Dermis blood vessel endothelial cell (primary cell): Measurements from ENCODE around the gene ALG9. TPM values are rescaled to one million over a fixed set of nuclear protein-coding genes. Genes with fewer than 3 reads are reported as not detected.

ENCODE experiments used
- DNase-seq: peaks from one replicate; pipeline ENCODE4 v3.0.0; 2010
- total RNA-seq: library from RNA; depleted of rRNA; stranded (reverse); fragments of >200 nt; gene quantifications from 2 replicates; pipeline ENCODE4 v1.2.3, GENCODE V29; 2014

ALG9 gene
- total RNA-seq, 1 donor from 2014 or later: 31.8 TPM

DNA sequence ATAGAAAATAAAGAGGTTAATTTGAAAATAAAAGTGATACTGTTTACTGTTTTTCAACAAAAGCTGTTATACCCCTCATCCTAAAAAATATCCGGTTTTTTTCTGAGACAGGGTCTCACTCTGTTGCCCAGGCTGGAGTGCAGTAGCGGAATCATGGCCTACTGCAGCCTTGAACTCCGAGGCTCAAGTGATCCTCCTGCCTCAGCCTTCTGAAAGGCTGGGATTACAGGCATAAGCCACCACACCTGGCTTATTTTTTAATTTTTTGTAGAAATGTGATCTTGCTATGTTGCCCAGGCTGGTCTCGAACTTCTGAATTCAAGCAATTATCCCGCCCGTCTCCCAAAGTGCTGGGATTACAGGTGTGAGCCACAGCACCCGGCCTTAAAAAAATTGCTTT lies 35.7 kb downstream of the ALG9 start:
- DNase-seq: no peak

DNA sequence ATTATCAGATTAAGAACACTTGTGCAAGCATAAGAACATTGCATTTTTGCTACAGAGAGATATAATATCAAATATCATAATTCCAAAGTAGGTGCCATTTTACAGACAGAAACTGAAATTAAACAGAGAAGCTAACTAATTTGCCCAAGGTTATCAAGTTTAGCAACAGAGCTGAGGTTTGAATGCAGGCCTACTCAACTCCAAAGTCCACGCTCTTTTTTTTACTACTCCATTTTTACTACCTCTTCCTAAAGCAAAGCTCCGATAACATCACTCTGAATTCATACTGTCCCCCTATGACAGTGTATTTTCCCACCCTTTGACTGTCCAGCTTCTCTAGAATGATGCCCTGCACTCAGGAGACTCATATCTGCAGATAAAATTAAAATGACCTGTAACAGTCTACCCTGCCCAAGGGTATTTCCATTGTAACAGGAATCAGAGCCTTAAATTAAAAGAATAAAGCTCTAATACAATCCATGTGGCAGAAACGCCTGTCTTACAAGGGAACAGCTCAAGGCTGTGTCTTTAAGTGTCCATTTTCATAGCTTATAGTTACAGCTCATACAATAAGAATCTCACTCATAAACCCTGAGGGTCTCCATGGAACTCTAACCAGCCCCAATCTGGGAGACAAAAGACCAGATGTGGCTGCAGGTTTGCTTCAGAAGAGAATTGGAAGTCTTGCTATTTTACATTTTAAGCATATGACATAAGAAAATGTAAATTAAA lies 36.8 kb downstream of the ALG9 start:
- no peak for DNase-seq

DNA sequence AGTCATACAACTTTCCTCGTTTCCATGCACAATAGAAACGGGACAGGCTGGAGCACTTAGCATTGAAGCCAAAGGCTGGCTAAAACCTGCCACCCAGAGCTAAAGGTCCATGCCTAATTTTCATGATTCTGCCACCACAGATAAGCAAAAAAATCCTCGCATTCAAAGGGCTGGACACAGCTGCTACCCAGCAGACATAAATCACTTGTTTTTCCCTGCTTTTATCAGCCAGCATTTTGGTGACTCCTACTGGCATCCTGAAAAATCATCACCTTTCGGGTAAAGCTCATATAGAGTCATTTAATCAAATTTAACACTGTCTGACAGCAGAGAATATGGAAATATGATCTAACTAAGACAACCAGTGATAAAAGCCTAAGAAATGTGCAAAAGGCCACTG lies 37.9 kb downstream of the ALG9 start:
- peak; percentile 39 for DNase-seq

DNA sequence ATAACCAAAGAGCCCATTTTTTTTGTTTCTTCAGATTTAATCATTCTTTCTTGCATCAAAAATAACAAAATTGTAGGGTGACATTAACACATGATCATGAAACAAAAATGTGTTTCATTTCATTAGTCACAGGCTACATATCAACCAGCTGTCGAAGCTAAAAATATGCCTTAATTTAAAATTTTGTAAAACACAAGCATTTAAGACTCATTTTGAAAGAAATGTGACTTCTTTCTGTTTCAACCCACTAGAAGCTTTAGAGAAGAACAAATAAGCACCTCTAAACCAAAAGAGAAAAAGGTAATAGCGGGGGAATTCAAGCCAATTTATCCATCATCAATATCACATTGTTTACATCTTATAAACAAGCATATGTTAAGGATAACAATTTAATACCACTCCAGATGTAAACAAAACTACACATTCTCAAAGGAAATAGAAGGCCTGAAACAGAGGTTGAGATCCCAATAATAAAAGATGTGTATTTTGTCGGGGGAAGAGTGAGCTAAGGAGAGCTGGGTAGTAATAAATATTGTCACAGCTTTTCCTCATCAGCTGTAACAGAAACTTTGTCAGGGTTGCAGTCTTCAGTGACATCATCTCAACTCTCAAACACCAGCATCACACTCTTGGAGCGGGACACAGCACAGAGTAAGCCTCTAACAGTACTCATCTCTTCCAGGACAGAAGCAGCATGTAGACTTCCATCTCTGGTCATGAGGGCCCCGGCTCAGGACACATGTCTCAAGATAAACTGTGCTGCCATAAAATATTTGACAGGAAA lies 42.0 kb downstream of the ALG9 start:
- no peak for DNase-seq

DNA sequence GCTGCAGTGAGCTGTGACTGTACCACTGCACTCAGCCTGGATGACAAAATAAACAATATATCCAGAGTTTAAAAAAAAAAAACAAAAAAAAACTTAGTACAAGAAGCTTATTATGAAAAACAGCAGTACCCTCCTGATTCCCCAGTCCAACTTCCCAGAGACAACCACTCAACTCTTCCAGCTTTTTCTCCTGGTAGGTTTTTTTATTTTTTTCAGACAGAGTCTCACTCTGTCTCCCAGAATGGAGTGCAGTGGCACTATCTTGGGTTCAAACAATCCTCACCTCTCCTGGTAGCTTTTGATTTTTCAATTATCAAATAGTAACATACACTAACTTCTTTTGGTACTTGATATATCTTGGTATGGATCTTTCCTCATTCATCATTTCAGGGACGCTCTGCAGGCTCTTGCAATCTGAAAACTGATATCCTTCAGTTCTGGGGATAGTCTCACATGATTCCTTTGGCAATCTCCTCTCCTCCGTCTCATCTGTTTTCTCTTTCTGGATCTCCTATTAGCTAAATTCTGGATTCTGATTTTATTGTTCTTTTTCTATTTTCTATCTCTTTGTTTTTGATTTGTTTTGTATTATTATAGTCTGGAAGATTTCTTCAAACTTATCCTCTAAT lies 44.9 kb downstream of the ALG9 start:
- DNase-seq: no peak

DNA sequence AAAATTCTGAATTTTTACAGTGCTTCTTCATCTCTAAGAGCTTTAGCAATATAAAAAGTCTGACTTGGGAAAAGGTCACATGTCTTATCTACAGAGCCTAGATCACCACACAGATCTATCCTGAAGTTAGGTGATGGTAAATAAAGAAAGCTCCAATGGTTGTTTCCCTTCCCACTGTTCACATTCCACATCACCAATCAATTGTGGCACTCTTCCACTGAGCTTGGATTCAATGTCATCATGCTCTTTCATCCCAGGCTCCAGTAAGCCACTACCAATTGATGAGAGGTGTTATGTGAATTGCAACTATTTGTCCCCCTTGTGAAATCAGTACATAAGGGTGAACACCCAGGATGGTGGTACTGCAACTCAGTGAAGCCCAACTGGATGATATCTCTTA lies 47.8 kb downstream of the ALG9 start:
- no peak for DNase-seq

DNA sequence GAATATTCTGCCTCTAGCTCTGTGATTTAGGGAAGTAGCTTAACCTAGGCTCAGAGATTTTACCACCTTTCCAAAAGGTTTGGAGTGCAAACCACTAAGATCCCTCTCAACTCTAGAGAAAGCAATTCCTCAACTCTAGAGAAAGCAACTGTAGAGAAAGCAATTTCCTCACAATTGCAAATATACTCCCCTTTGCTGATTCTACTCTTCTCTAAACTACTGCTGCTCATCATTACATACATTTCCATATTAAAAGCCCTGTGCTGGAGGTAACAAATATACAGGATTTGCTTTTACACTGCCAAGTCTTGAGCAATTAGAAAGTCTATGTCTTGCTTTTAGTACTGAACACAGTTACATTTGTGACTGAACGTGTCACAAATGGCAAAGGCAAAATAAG lies 48.2 kb downstream of the ALG9 start:
- no peak for DNase-seq

DNA sequence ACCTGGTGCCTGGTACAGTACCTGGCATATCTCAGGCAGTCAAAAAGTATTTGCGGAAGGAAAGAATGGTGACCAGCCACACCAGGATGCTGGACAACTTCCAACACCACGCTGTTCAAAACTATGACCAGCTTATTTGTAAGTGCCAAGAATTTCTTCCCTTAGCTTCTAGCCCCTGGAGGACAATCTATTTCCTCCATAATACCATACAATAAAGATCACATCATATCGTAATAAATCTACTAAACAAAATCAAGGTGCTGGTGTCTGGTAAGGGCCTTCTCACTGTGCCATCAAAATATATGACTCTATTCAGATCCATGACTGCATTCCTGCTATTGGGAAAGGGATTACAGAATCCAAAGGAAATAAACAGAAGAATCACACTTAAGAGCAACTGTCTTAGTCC lies 51.5 kb downstream of the ALG9 start:
- peak; percentile 73 for DNase-seq

DNA sequence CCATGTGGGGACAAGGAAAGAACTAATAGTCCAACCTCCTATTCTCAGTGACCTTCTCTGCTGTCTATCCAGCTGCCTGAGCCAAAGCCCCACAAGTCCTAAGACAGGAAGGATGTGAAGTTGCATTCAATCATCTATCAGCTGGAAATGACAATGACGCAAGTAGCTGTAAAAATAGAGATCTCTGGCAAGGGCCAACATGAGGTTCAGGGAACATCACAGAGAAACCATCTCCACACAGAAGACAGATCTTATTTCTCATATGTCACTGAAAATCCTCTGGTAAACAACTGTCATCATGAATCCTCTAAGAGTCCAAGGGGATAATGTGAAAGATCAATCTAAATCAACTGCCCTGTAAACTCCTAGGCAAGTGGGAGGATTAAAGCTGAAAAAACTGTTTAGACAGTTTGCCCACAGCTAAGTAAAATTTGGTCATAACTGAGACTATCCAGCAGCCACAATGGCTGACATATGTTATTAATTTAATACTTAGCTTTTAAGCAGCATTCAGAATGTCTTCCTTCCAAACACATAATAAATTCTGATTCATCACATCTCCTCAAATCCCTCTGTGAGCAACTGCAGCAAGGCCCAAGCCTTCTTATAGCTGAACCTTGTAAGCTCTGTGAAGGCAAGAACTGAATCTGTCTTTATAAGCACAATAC lies 52.1 kb downstream of the ALG9 start:
- DNase-seq: peak; percentile 67

DNA sequence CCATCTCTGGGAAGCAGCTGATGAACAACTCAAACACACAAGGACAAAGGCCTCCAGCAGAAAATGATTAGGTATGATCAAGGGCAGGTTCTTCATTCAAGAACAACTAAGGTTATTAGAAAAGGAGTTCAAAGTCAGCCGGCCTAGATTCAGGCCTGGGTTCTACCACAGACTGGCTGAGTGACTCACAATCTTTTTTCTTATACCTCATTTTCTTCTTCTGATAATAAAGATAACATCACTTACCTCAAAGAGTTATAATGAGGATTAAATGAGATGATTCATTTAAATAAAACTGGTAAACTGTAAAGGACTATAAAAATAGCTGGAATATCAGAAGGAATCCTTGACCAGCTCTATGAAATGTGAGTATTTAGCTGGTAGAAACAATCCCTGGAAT lies 55.9 kb downstream of the ALG9 start:
- no peak for DNase-seq

DNA sequence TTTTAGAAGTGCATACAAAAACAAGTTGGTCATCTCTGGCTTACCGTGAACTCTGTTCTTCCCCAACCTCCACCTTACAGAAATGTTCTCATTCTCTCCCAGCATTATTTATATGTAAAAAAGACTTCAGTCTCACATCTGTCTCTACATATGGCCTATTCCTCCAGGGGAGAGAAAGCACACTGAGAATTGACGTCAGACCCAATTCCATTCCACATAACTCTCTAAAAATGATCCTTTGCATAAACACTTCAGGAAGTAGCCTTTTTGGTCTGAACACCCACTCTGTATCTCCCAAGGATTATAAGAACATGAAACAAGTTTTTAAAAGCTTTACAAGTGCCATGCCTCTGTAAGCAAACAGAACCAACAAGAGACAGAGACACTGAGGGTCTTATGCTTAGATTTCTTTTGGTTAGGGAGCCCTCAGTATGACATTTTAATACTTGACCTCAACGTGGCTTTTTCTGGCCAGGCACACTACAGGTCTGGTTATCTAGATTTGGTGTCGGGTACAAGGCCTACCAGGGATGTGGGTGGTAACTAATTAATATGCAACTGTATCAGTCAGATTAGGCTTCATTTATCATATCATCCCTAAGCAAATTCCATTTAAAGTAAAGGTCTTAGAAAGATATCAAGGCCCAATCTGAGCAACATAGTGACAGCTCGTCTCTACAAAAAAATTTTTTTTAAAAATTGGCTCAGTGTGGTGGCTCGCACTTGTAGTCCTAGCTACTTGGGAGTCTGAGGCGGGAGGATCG lies 56.6 kb downstream of the ALG9 start:
- DNase-seq: no peak

DNA sequence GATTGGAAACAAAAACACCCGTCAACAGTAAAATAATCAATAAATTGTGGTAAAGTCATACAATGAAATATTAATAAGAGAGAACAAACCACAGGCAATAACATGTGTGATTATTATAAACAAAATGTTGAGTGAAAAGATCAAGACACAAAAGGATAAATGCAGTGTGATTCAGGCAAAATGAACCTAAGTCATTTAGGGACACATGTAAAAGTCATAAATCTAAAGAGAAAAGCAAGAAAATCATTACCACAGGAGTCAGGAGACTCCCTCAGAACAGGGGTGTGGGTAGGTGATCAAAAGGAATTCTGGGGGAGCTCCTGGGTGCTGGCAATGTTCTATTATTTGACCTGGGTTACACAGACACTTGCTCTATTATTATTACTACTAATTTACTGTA lies 57.3 kb downstream of the ALG9 start:
- DNase-seq: no peak

DNA sequence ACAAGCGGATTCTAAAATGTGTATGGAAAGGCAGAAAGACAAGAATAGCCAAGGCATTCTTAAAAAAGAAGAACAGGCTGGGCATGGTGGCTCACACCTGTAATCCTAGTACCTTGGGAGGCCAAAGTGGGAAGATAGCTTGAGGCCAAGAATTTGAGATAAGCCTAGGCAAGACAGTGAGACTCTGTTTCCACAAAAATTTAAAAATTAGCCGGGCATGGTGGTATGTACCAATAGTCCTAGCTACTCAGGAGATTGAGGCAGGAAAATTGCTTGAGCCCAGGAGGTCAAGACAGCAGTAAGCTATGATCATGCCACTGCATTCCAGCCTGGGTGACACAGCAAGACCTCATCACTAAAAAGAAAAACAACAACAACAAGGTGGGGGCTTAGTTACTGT lies 59.2 kb downstream of the ALG9 start:
- DNase-seq: no peak

DNA sequence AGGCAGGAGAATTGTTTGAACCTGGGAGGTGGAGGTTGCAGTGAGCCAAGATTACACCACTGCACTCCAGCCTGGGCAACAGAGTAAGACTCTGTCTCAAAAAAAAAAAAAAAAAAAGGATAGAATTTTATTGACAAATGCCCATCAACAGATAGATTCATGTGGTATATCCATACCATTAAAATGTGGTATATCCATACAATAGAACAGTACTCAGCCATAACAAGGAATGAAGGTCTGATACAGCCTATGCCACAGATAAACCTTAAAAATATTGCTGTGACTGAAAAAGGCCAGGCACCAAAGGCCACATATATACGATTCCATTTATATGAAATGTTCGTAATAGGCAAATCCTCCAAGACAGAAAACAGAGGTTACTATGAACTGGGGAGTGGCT lies 59.9 kb downstream of the ALG9 start:
- DNase-seq: no peak

DNA sequence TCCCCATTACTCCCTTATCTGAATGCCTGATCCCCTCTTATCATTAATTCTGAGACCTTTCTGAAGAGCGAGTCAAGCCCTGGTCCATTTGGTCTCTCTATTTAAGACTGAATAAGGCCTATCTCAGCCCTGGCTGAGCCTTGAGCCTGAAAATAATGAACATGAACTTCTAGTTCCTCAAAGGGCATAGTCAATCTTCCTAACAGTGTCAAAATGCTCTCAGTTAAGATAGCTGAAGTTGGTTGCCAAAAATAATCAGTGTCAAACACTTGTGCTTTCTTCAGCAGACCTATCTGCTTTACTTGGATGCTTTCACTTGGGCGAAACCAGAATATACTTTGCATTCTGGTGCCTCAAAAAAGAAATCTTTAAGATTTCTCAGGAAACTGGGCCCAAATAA lies 62.5 kb downstream of the ALG9 start:
- DNase-seq: no peak

DNA sequence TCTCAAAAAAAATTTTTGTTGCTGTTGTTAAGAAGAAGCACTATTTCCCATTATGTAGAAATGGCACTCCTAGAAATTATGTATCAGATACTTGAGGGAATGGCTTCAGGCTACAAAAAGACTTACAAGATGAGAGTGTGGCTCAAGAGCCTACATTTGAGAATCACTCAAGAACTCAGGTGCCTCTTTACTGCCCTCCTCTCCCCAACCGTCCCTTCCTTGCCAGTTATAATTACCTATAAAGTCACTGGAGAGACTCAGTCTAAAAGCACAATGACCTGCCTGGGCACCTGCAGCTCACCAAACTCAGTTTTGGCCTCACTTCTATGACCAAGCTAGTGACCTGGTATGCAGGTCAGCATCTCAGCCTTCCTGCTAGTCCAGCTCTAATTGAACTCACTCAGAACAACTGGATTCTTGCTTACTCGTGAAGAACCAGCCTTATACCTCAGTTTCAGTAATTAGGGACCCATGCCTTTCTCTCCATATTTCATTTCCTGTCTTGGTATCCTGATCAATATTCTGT lies 63.3 kb downstream of the ALG9 start:
- no peak for DNase-seq

DNA sequence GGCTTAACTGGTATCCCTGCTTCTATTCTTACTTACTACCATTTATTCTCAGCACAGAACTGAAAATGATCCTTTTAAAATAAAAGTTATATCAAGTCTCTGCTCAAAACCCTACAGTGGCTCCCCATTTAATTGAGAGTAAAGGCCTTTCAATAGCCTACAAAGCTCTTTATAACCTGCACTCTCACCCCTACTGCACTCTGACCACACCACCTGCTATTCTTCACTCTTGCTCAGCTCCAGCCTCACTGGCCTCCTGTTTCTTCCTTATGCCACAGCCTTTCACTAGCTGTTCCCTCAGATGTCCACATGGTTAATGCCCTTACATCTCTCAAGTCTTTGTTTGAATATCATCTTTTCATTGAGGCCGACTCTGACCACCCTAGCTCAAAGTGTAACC lies 64.3 kb downstream of the ALG9 start:
- no peak for DNase-seq

DNA sequence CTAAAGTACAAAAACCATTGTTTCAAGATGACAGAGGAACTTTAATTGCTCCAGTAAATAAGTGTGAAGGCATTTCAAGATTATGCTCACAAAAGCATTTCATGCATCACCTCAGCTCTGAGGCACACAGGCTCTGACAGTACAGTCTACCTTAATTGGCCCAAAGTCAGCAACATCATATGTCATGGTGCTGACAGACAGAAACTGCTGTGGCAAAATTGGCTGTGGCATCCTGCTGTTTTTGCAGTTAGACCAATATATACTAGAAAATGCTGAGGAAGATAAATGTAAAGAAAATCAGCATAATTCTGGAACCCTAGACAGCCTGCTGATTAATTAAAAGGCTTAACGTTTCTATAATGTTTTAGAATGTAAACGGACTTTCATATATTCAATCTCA lies 70.2 kb downstream of the ALG9 start:
- DNase-seq: no peak

DNA sequence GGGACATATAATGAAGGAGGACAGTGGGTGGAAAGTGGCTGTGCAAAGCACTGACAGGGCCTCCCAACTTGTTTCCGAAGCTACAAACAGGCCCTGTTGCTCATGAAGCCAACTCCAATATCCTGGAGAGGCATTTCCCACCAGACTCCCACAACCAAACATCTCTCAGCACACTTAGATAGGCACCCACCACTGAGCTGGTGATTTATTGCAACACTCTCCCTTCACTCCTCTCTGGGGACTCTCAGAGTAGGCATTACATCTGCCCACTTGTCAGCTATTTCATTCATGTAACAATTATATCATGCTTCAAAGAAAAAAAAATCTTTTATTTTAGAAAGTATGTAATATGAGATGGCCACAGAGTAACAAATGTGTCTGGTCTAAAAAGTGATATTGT lies 73.1 kb downstream of the ALG9 start:
- no peak for DNase-seq

DNA sequence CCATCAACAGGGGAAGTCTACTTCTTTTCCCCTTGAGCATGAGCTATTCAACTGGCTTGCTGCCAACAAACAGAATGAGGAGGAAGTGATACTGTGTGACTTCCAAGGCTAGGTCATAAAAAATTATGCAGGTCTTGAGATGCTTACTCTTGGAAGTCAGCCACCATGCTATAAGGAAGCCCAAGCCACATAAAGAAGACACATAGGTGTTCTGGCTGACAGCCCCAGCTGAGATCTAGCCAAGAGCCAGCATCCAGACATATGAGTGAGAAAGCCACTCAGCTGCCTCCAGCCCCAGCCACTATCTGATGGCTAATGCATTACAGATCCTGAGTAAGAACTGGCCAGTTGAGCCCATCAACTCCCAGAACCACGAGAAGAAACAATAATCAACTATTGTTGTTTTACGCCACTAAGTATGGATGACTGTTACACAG lies 74.2 kb downstream of the ALG9 start:
- peak; percentile 58 for DNase-seq

DNA sequence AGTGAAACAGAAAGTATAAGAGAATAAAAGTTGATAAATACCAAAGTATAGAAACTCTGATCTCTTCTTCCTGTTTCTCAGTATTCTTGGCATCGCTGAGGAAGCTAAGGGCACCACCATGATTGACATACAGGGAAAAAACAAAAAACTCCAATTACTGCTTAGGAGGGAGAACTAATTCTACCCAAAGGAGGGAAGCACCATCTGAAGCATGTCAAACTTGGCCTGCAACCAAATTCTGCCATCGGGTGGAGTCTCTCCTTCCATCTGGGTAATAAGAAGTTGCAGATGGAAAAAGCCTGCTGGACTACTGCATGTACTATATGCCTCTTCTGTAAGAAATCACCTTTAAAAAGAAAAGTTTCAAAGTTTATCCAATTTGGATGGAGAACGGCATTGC lies 74.7 kb downstream of the ALG9 start:
- no peak for DNase-seq

DNA sequence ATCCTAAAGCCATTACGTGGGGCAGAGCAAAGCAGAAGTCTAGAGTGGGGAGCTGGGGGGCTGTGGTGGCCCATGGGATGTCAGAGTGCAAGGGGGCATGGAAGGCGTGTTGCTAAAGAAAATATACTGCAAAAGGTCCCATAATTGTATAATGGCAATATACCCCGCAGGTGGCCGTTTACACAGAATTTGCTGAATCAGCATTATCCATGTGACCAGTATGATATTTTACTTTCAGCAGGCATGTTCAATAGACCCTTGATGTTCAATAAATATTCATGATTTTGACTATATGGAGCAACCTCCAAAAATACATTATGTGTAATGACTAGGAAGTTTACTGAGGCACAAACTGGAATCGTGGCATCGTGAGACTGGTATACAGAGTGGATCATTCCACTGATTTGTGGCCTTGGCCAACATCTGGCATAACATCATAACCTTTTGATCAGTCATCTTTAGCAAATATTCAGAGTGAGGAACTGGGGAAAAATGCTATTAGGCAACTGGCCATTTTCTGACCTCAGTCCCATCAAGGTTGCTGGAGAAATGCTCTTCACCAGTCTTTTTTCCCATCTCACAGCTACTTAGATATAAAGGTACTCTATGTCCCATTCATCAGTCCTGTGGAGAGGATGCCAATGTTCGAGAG lies 75.9 kb downstream of the ALG9 start:
- DNase-seq: no peak
